Measurements from ENCODE around the gene CDS2.

CDS2 gene

DNA sequence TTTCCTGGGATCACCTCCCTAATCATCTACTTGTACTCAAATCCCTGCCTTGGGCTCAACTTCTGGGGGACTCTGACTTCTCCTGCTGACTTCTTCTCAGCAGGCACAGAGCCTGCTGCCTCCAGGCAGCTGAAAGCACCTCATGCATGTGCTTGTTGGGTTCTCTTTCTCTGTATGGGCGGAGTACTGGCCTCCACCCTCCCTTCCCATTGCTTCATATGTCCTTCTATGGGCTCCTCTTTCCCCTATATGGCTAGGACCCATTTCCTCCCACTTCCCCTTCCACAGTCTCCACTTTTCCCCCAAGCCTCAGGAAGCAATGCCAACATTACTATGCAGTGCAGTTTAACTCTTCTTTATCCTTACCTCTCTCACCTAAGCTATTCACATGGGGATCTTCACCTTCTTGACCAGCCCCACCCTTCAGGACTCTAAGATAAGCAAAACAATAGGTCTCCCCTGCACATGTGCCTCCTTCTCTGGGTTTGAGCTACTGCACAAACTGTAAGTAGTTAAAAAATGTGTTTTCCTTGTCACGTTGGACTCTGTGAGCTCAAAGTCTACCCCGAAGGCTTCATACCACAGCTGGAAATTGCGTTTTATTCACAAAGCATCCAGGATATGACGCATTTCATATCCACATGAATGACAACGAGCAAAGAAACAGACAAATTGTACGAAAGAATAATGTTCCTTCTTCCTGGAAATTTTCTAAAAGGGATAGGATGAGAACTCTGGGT, 93.7 kb downstream of the CDS2 start:
- no CpG with 5 or more reads among the region's 7 CpGs for WGBS (ENCODE audit: extremely low coverage, insufficient coverage, low lambda C conversion rate)
- Histone ChIP-seq H3K27me3 (ENCODE audit: insufficient read depth, low read length, poor library complexity) (no peaks in the 10 kb centered on the region), H4K5ac (ENCODE audit: low read length) (no peak overlapping the region), H3K36me3 (ENCODE audit: control insufficient read depth, insufficient read depth, low read length) (no peaks in the 10 kb centered on the region), H4K8ac (ENCODE audit: low read depth, low read length) (no peak overlapping the region), H3K4me2 (ENCODE audit: low read length) (no peak overlapping the region), H3K4me1 (ENCODE audit: control insufficient read depth, low read depth, low read length) (no peaks in the 10 kb centered on the region), H3K9ac (ENCODE audit: low read length) (no peak overlapping the region), H3K56ac (ENCODE audit: low read length) (no peak overlapping the region), H2AK5ac (ENCODE audit: low read length) (no peak overlapping the region), H2BK15ac (replicated peaks; ENCODE audit: low read depth) (no peak overlapping the region), H3K4me3 (ENCODE audit: low read length) (no peak overlapping the region), H3K79me1 (ENCODE audit: low read length) (no peaks in the 10 kb centered on the region), H3K27ac (ENCODE audit: low read depth, low read length) (no peak overlapping the region), H3K23ac (ENCODE audit: low read length) (no peak overlapping the region), H2BK120ac (ENCODE audit: low read depth, low read length) (no peak overlapping the region), H2BK5ac (ENCODE audit: low read length) (no peak overlapping the region), H3K79me2 (ENCODE audit: control insufficient read depth, insufficient read depth, low read length) (no peaks in the 10 kb centered on the region), H3K18ac (ENCODE audit: low read length) (no peak overlapping the region), H3K4ac (ENCODE audit: low read depth, low read length) (no peak overlapping the region)
- DNase-seq = no peak

DNA sequence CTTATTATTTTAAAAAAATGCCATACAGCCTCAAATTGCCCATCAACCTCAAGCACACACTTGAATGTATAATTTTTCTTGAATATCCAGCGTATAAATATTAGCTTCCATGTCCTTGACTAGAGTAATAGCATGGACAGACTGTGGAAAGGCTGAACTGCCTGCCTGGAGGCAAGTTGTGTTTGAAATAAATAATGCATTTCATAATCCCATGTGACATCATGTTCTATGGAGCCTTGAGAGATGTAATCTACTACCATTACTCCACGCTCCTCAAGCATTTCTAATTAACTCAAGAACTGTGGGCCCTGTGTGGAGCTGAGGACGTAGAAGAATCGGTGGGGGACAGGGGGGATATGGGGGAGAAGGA, 94.2 kb downstream of the CDS2 start:
- Histone ChIP-seq H3K4me2 (ENCODE audit: low read length) (no peak overlapping the region), H3K9ac (ENCODE audit: low read length) (no peak overlapping the region), H3K23ac (ENCODE audit: low read length) (no peak overlapping the region), H3K27ac (ENCODE audit: low read depth, low read length) (no peak overlapping the region), H3K18ac (ENCODE audit: low read length) (no peak overlapping the region), H3K4me1 (ENCODE audit: control insufficient read depth, low read depth, low read length) (no peaks in the 10 kb centered on the region), H3K4ac (ENCODE audit: low read depth, low read length) (no peak overlapping the region), H3K4me3 (ENCODE audit: low read length) (no peak overlapping the region), H3K79me1 (ENCODE audit: low read length) (no peaks in the 10 kb centered on the region), H4K8ac (ENCODE audit: low read depth, low read length) (no peak overlapping the region), H2BK15ac (replicated peaks; ENCODE audit: low read depth) (no peak overlapping the region), H3K56ac (ENCODE audit: low read length) (no peak overlapping the region), H3K27me3 (ENCODE audit: insufficient read depth, low read length, poor library complexity) (no peaks in the 10 kb centered on the region), H2BK5ac (ENCODE audit: low read length) (no peak overlapping the region), H3K36me3 (ENCODE audit: control insufficient read depth, insufficient read depth, low read length) (no peaks in the 10 kb centered on the region), H4K5ac (ENCODE audit: low read length) (no peak overlapping the region), H3K79me2 (ENCODE audit: control insufficient read depth, insufficient read depth, low read length) (no peaks in the 10 kb centered on the region), H2BK120ac (ENCODE audit: low read depth, low read length) (no peak overlapping the region), H2AK5ac (ENCODE audit: low read length) (no peak overlapping the region)
- WGBS (ENCODE audit: extremely low coverage, insufficient coverage, low lambda C conversion rate) = no CpG with 5 or more reads among the region's 4 CpGs
- DNase-seq = no peak

GRCh38 chr20:5222919-5223634, 96.3 kb downstream of the CDS2 start:
- Histone ChIP-seq H3K9ac (ENCODE audit: low read length) (no peak overlapping the region), H3K56ac (ENCODE audit: low read length) (no peak overlapping the region), H3K27me3 (ENCODE audit: insufficient read depth, low read length, poor library complexity) (no peaks in the 10 kb centered on the region), H4K5ac (ENCODE audit: low read length) (no peak overlapping the region), H3K27ac (ENCODE audit: low read depth, low read length) (no peak overlapping the region), H3K79me1 (ENCODE audit: low read length) (no peaks in the 10 kb centered on the region), H4K8ac (ENCODE audit: low read depth, low read length) (no peak overlapping the region), H3K4me3 (ENCODE audit: low read length) (no peak overlapping the region), H2BK15ac (replicated peaks; ENCODE audit: low read depth) (no peak overlapping the region), H3K36me3 (ENCODE audit: control insufficient read depth, insufficient read depth, low read length) (no peaks in the 10 kb centered on the region), H2BK120ac (ENCODE audit: low read depth, low read length) (no peak overlapping the region), H3K4me2 (ENCODE audit: low read length) (no peak overlapping the region), H2AK5ac (ENCODE audit: low read length) (no peak overlapping the region), H3K18ac (ENCODE audit: low read length) (no peak overlapping the region), H2BK5ac (ENCODE audit: low read length) (no peak overlapping the region), H3K79me2 (ENCODE audit: control insufficient read depth, insufficient read depth, low read length) (no peaks in the 10 kb centered on the region), H3K4ac (ENCODE audit: low read depth, low read length) (no peak overlapping the region), H3K4me1 (ENCODE audit: control insufficient read depth, low read depth, low read length) (no peaks in the 10 kb centered on the region), H3K23ac (ENCODE audit: low read length) (no peak overlapping the region)
- no CpG with 5 or more reads among the region's 11 CpGs for WGBS (ENCODE audit: extremely low coverage, insufficient coverage, low lambda C conversion rate)
- peak; percentile 56 for DNase-seq

GRCh38 chr20:5230544-5230943, 103.7 kb downstream of the CDS2 start:
- H4K5ac ChIP-seq (ENCODE audit: low read length) = no peak overlapping the region
- no peak overlapping the region for H3K18ac ChIP-seq (ENCODE audit: low read length)
- H2BK120ac ChIP-seq (ENCODE audit: low read depth, low read length) = no peak overlapping the region
- H2AK5ac ChIP-seq (ENCODE audit: low read length) = no peak overlapping the region
- no peak overlapping the region for H3K4me2 ChIP-seq (ENCODE audit: low read length)
- H3K56ac ChIP-seq (ENCODE audit: low read length) = no peak overlapping the region
- no peak overlapping the region for H3K23ac ChIP-seq (ENCODE audit: low read length)
- no peaks in the 10 kb centered on the region for H3K36me3 ChIP-seq (ENCODE audit: control insufficient read depth, insufficient read depth, low read length)
- no peak for DNase-seq
- no peak overlapping the region for H4K8ac ChIP-seq (ENCODE audit: low read depth, low read length)
- no peaks in the 10 kb centered on the region for H3K79me2 ChIP-seq (ENCODE audit: control insufficient read depth, insufficient read depth, low read length)
- WGBS (ENCODE audit: extremely low coverage, insufficient coverage, low lambda C conversion rate) = no CpG with 5 or more reads among the region's 4 CpGs
- H3K4me1 ChIP-seq (ENCODE audit: control insufficient read depth, low read depth, low read length) = no peaks in the 10 kb centered on the region
- H2BK5ac ChIP-seq (ENCODE audit: low read length) = no peak overlapping the region
- H3K4ac ChIP-seq (ENCODE audit: low read depth, low read length) = no peak overlapping the region
- no peaks in the 10 kb centered on the region for H3K79me1 ChIP-seq (ENCODE audit: low read length)
- H3K4me3 ChIP-seq (ENCODE audit: low read length) = no peak overlapping the region
- no peak overlapping the region for H3K27ac ChIP-seq (ENCODE audit: low read depth, low read length)
- H3K9ac ChIP-seq (ENCODE audit: low read length) = no peak overlapping the region
- H2BK15ac ChIP-seq (replicated peaks; ENCODE audit: low read depth) = no peak overlapping the region
- no peaks in the 10 kb centered on the region for H3K27me3 ChIP-seq (ENCODE audit: insufficient read depth, low read length, poor library complexity)

DNA sequence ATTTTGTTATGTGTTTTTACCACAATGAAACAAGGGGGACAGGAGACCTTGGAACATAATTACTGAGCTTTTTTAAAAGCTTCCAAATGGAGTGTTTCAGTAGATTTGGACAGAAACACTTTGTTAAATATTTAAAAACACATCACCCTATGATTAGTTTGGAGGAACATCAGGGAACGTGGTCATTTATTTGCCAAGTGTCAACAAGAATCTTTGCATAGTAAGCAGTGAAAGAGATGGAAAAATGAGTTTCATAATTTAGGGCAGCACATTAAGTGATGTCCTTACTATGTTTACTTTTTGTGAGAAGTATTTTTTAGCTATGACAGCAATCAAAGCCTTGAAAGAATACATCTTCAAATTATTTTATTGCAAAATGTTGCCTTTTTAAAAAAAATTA, 107.3 kb downstream of the CDS2 start:
- Histone ChIP-seq H3K4ac (ENCODE audit: low read depth, low read length) (no peak overlapping the region), H3K56ac (ENCODE audit: low read length) (no peak overlapping the region), H3K4me3 (ENCODE audit: low read length) (no peak overlapping the region), H3K36me3 (ENCODE audit: control insufficient read depth, insufficient read depth, low read length) (no peaks in the 10 kb centered on the region), H4K5ac (ENCODE audit: low read length) (no peak overlapping the region), H3K79me2 (ENCODE audit: control insufficient read depth, insufficient read depth, low read length) (no peaks in the 10 kb centered on the region), H2BK5ac (ENCODE audit: low read length) (no peak overlapping the region), H2BK120ac (ENCODE audit: low read depth, low read length) (no peak overlapping the region), H3K79me1 (ENCODE audit: low read length) (no peaks in the 10 kb centered on the region), H4K8ac (ENCODE audit: low read depth, low read length) (no peak overlapping the region), H3K4me2 (ENCODE audit: low read length) (no peak overlapping the region), H3K18ac (ENCODE audit: low read length) (no peak overlapping the region), H3K27ac (ENCODE audit: low read depth, low read length) (no peak overlapping the region), H2AK5ac (ENCODE audit: low read length) (no peak overlapping the region), H3K27me3 (ENCODE audit: insufficient read depth, low read length, poor library complexity) (no peaks in the 10 kb centered on the region), H3K9ac (ENCODE audit: low read length) (no peak overlapping the region), H3K23ac (ENCODE audit: low read length) (no peak overlapping the region), H2BK15ac (replicated peaks; ENCODE audit: low read depth) (no peak overlapping the region), H3K4me1 (ENCODE audit: control insufficient read depth, low read depth, low read length) (no peaks in the 10 kb centered on the region)
- WGBS (ENCODE audit: extremely low coverage, insufficient coverage, low lambda C conversion rate) = no CpG with 5 or more reads among the region's 1 CpG
- no peak for DNase-seq
